GM23248 (cell line): ENCODE results near the gene FRMD5.

Experiments
- EZH2 ChIP-seq: fragments of 200-600 bp; sonication (generic); IDR thresholded peaks from 2 replicates; pipeline ENCODE4 v1.6.1; 2018; ENCODE audit warnings: antibody characterized with exemption, mild to moderate bottlenecking; ENCODE audit not compliant: insufficient read depth, poor library complexity, severe bottlenecking
- EZH2phosphoT487 ChIP-seq: fragments of 200-600 bp; sonication (generic); IDR thresholded peaks from 2 replicates; pipeline ENCODE4 v1.6.1; 2018; ENCODE audit warnings: antibody characterized with exemption, moderate library complexity, mild to moderate bottlenecking, low read depth; ENCODE audit not compliant: insufficient read depth

DNA sequence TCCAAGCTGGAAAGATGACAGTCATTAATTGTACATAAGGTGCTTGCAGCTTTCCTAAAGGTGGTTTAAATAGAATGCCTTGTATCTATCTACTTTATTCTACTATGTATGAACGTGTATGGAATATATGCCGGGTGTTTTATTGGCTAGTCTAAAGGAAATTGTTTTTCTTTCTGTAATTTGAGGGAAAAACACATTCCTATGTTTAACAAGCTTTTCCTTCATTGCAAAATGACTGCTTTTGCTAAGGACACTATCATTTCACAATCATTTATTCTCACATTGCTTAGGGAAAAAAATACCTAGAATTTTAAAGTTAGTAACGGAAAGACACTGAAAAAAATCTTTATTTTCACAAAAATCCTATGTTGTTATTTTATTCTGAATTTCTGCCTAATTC is 226.5 kb downstream of the FRMD5 start:
- no peak for TF ChIP-seq EZH2phosphoT487
- no peak for TF ChIP-seq EZH2
